ENCODE results near the gene PCDH15.

Gene PCDH15

DNA sequence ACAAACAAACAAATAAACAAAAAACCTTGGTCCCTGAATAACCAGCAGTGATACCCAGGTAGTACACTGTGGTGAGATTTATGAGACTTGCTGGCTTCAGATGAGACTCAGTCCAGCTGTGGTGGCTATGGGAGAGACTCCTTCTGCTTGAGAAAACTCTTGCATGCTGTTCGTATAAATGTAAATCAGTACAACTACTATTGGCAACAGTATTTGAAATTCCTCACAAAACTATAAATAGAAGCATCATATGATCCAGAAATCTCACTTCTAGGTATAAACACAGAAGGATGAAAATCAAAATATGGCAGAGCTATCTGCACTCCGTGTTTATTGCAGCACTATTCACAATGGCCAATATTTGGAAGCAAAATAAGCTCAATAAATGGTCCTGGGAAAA, 692.1 kb downstream of the PCDH15 start:
- DNase-seq: no peak

DNA sequence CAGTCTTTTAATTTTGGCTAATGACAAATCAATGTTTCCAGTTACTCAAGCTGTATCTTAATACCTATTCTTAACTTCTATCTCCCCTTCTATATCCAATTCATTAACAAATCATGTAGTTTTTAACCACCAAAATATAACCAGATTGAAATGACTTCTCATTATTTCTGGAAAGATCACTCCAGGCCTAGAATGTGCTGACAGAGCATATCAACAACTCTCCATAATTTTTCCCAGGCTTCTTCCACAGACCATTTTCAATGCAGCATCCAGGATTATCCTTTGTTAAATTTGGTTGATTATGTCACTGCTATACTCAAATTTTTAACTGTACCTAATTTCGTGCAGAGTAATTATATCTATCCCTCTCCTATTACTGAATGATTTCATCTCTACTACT, 704.1 kb downstream of the PCDH15 start:
- no peak for DNase-seq

DNA sequence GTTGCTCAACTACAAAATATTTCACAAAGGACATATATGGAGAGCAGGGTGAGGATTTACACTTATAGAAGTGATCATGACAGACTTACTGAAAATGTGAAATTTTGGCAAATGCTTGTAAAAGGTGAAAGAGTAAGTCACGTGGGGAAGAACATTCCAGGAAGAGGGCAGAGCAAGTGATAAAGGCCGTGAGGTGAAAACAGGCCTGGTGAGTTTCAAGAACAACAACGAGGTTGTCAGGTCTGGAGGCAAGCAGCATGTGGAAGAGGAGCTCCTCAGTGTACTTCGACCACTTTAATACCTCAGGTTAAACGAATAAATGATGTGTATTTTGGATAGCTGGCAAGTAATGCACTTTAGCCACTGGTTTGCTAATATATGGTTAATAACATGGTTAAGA, 706.7 kb downstream of the PCDH15 start:
- DNase-seq: no peak

DNA sequence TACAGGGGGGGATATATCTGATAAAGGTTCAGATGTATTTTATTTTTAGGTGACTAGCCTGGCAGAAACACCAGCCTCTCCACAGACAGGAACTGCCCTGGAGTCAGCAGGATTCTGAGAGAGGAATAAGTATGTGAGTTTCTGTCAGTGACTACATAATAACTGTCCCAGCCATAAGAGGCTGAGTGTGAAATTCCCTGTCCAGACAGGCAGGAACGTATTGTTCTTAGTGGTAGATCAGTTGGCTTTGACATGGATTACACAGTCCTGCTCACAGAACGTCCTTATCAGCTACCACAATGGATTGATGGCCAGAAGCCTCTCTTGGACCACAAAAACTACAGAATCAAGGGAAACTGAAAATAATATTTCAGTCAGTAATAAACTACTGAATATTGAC, 709.8 kb downstream of the PCDH15 start:
- no peak for DNase-seq

DNA sequence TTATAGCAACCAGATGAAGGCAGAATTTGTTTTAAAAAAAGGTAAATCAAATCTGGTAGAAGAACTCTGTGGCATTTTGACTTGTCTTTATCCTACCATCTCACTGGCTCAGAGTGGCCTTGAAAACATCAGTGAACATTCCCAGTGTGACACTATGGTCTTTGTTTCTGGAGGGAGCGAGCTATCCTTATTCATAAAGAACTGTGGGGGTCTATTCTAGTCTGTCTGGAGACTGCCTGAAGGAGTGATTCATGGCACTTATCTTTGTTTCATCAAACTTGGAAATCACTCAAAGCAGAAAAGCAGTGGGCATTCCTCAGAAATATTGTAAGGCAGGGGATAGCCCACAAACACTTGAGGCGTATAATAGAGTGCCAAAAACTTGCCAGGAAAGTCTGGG, 719.1 kb downstream of the PCDH15 start:
- DNase-seq: no peak

DNA sequence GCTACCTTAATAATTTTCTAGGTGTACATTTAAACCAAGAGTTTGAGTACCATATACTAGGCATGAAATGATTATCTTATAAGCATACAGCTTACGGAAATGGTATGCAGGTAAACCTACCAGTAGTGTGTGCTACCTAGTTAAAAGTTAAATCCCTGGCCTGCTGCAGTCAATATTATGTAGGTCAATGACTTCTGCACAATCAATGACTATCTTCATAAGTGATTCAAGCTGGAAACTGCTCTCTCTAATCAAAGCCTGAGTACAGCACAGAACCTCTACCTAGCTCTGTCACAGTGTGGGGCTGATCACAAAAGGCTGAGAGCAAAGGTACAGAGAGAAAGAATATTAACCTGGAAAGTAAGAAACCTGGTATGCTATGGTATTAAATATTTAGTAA, 733.7 kb downstream of the PCDH15 start:
- DNase-seq: no peak

DNA sequence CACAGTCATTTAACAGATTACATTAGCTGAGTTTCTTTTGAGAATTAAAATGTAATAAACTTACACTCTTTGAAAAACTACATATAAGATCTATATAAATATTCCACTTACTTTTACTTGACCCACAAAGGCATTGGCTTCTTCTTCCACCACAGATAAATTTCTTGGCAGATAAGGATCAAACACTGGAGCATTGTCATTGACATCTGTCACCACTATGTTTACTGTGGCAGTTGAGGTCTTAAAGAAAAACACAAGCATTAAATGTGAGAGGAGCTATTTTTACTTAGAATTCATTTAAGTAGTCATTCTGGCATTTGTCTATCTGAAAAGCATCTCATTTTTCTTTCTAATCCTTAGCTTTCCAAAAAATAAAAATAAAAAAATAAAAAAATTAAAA, 734.4 kb downstream of the PCDH15 start:
- DNase-seq: no peak

DNA sequence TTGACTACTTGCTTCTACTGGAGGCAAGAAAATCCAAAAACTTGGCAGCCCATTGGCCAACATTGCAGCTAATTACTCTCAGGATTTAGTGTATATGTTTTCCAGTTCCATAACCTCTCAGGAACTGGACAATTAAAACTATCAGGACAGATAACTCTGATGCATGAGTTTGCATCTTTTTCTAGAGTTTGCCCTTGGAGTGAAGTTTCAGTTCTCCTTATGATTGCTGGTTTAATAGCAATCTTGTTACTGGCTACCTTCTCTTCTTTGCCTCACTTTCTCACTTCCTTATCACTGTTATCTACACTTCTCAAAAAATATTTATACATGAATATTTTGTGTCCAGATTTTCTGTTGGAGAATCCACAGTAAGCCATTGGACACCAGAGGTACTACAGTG, 735.9 kb downstream of the PCDH15 start:
- DNase-seq: no peak

DNA sequence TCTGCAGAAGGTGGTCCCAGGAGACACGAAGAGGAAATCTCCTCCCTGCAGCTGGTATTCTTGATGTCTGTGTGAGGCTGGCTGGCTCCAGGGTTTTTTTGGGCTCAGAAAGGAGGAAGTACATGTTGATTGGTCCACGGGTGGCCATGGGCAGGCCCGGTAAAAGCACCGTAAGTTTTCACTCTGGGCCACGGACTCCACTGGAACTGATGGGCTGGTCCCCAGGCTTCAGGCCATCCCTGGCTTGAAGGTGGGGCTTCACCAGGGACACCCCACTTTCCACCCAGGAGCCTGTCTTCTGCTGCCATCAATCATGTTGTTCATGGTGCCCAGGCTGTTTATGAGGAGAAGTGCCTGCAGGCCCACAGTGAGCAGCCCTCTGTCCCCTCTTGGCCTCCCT, 736.8 kb downstream of the PCDH15 start:
- no peak for DNase-seq

DNA sequence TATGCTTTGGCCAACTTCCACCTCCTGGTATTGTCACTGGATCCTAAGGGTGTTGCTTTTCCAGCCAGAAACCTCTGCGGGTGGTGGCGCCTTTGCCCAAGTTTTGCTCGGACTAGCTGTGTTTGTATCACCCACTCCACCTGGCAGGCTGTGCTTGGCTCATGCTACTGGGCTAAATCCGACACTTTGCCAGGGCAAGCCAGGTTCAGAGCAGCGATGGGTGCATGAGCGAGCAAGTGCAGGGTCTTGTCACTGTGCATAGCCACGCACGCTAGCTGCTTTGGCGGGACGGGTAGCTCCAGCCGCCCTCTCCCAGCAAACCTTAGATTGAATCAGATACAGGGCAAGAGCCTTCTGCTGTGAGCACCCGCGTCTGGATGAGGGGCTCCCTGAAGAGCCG, 737.5 kb downstream of the PCDH15 start:
- no peak for DNase-seq

DNA sequence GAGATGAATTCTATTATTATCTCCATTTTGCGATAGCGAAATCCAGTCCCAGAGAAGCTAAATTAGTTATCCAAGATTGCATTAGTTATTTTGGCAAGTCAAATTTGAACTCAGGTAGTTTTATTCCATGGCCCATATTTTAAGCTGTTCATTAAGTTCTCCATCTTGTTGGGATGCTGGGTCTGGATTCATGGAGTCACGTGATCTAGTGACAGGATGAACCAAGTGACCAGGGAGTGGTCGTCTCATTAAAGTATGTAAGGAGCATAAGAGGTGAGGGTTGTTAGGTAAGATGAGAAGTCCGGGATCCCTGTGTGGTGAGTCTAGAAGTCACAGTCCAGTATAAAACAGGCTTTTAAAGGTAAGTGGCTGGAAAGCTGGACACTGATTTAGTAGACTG, 740.5 kb downstream of the PCDH15 start:
- DNase-seq: no peak

DNA sequence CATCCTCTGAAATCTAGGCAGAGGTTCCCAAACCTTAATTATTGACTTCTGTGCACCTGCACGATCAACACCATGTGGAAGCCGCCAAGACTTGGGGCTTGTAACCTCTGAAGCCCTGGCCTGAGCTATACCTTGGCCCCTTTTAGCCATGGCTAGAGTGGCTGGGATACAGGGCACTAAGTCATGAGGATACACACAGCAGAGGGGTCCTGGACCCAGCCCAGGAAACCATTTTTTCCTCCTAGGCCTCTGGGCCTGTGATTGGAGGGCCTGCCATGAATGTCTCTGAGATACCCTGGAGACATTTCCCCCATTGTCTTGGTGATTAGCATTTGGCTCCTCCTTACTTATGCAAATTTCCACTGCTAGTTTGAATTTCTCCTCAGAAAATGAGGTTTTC, 743.7 kb downstream of the PCDH15 start:
- DNase-seq: no peak

DNA sequence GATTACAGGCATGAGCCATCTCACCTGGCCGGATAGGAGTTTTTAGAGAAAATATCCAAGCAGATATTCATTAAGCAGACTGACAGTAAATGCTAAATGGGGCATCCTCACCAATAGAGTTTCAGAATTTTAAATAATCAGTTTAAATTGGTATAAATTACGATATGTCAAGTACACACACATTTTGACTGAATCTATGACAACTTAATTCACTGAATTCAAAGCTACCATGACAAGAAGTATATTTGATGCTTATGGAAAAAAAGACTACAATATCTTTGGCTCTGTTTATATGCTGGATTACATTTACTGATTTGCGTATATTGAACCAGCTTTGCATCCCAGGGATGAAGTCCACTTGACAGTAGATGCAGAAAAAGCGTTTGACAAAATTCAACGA, 774.7 kb downstream of the PCDH15 start:
- DNase-seq: no peak

DNA sequence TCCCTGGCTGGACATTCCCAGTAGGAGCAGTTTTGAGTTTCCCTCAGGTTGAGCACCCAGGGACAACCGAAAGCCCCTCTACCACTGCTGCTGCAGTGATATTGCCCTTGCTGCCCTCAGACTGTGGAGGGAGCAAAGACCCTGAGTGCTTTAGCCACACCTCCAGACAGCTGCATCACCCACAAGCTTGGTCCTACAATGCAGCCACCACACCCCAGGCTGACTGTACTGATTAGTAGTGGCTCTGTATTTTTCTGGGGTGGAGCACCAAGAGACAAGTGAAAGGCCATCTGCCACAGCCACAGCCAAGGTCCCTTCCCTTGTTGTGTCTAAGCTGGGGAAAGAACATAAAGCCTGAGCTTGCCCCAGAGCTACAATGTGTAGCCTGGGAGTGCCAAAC, 789.9 kb downstream of the PCDH15 start:
- no peak for DNase-seq

DNA sequence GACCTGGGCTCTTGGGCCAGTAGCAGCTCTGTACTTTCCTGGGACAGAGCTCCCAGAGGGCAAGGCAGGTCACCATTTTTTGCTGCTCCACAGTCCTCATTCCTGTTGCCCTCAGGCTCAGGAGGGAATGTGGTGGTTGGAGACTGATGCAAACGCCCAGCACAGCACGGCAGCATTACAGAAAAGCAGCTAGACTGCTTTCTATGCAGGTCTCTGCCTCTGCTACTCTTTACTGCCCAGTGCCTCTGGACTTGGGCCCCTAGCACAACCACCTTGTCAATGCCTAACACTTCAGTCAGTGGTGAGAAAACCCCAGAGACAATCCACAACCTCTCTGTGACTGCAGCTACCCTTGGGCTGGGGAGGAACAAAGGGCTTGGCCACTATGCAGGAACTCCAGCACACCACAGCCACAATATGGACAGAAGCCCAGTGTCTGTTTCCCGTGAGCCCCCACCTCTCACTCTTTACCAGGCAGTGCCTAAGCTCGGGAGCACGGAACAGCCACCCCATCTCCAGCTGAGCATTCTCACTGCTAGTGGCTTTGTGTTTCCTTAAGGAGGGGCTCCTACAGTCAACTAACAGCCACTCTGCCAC, 790.6 kb downstream of the PCDH15 start:
- no peak for DNase-seq

DNA sequence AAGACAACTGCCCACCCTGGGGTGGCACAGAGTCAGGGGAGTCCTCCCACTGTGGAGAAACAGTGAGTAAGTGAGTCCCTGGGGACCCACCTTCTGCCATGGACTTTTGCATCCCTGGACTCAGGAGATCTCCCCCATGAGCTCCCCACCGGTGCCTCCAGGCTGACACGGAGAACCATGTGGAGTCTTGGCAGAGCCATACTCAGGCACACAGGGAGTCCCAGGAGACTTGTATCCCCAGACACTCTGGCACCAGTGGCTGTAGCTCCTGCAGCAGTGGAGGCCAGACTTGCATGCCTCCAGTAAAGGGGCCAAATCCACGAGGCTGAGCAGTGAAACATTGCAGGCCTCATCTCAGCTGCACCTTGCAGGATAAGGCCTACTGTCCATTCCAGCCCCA, 791.4 kb downstream of the PCDH15 start:
- no peak for DNase-seq

DNA sequence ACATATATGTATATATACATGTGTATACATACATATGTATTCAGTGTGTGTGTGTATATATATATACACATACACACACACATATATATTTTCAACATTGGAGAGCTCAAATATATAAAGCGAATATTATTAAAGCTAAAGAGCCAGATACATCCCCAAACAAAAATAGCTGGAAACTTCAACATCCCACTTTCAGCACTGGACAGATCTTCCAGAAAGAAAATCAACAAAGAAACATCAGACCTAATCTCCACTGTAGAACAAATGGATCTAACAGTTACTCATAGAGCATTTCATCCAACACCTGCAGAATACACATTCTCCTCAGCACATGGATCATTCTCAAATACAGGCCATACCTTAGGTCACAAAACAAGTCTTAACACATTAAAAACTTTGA, 799.0 kb downstream of the PCDH15 start:
- DNase-seq: no peak

DNA sequence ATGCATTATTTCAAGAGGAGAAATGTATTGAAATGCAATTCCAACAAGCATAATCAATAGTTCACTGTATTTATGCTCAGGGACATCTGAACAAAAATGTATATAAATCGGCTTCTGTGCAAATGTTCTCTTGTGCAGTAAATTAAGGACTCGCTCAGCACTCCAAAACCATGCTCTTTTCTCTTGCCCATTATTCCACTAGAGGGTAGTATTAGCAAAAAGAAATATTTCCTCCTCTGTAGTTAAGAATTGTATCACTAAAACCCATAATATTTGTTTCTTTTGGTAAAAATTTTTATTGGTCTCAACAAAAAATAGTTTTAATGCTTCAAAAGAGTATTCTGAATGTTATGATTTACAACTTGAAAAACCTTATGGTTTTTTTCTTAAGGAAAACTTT, 803.1 kb downstream of the PCDH15 start:
- no peak for DNase-seq

DNA sequence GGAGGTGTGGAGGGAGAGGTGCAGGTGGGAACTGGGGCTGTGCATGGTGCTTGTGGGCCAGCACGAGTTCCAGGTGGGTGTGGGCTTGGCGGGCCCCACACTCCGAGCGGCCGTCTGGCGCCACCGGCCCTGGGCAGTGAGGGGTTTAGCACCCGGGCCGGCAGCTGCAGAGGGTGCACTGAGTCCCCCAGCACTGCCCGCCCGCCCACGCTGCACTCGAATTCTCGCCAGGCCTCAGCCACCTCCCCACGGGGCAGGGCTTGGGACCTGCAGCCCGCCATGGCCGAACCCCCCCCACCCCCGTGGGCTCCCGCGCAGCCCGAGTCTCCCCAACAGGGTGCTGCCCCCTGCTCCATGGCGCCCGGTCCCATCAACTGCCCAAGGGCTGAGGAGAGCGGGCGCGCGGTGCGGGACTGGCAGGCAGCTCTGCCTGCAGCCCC, 810.2 kb downstream of the PCDH15 start:
- DNase-seq: no peak

DNA sequence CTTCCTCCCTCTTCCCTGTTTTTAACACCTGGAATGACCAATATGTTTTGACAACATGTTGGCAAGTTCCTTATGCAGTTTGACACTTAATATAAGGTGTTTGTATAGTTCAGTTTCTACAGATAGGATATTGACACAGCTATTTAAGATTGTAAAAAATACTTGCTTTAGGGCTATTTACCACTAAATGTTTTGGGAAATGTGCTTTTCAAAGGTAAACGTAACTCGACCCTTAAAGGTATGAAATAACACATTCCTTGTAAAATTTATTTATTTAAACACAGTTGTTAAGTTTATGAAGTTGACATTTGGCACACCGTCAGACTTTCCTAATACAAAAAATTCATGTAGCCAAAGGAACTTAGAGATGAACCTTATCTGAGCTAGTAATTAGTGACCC, 817.6 kb downstream of the PCDH15 start:
- no peak for DNase-seq

DNA sequence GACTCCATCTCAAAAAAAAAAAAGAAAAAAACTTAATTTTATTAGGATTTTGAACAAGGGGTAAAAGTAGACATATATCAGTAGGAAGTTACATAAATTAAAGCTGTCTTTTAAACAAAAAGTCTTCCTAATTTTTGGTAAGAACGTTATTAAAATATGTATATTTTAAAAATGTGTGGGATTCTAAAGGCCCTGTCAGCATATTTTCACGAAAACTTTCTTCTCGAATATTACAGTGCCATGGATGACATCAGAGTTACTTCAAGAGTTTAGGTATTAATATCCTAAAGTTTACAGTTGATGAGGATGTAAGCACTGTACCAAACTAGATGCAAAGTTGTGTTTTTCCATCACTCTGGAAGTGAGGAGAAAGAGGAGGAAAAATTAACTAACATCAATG, 820.8 kb downstream of the PCDH15 start:
- no peak for DNase-seq

DNA sequence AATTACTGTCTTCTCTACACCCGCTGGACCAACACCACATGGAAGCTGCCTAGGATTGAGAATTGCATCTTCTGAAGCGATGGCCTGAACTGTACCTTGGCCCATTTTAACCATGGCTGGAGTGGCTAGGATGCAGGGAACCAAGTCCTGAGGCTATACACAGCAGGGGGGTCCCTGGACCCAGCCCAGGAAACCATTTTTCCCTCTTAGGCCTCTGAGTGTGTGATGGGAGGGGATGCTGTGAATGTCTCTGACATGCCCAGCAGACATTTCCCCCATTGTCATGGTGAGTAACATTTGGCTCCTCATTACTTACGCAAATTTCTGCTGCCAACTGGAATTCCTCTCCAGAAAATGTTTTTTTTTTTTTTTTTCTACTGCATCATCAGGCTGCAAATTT, 822.7 kb downstream of the PCDH15 start:
- DNase-seq: no peak

DNA sequence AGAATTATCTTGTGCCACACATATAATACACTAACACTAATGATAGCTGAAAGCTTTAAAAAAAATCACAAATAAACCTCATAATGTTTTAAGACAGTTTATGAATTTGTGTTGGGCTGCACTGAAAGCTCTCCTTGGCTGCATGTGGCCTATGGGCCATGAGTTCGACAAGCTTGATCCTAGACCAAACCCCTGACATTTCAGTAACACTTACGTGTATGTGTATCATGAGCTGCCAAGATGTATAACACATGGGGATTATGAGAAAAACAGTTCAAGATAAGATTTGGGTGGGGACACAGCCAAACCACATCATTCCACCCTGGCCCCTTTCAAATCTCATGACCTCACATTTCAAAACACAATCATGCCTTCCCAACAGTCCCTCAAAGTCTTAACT, 823.8 kb downstream of the PCDH15 start:
- DNase-seq: no peak

DNA sequence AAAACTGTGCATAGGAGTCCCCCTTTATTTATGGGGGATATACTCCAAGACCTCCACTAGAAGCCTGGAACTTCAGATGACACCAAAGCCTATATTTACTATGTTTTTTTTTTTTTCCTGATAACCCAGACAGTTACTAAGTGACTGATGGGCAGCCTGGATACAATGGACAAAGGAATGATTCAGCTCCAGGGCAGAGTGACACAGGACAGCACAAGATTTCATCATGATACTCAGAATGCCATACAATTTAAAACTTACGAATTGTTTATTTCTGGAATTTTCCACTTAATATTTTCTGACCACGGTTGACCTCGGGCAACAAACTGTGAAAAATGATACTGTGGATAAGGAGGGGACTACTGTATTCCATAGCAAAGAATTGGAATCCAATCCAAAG, 843.6 kb downstream of the PCDH15 start:
- no peak for DNase-seq

DNA sequence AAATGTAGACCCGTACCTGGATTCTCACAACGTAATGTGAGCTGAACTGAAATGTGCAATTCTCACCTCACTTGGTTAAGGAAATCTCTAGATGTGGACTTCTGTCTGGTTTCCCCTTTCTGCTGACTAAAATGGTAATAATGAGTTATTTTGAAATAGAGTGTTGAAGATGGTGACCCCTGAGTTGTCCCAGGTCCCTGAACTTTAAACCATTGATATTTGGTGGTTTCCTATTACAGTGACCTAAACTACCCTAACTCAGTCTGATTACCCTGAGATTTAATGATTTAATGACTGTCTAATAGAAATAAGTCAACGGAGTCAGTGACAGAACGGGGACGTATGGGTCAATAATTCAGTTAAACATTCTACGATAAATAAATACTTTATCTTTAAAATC, 845.9 kb downstream of the PCDH15 start:
- no peak for DNase-seq

All from activated CD4-positive, alpha-beta T cell treated with anti-CD3 and anti-CD28 coated beads for 4 hours (primary cell).